ENCODE measurements around the gene BRSK1. TPM values are rescaled to one million over a fixed set of nuclear protein-coding genes. Genes with fewer than 3 reads are reported as not detected.

The BRSK1 gene
- total RNA-seq, 1 donor from 2014 or later = 15.9 TPM

DNA sequence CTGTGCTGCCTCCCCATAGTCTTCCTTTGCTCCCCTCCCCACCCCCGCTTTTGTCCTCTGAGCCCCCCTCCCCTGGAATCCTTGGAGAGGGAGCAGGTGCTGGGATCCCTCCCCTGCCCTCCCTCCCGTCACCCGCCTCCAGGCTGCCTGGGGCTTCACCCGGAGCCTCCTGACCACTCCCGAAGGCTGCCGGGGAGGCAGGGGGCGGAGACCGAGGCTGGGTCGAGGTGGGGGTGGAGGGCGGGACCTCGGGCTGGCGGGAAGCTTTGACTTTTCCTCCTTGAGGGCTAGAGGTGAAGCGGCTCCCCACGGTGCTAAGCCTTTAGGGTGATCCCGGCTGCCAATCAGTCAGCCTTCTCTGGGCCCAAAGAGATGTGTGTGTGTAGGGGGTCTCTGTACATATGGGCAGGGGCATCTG lies 57.4 kb downstream of the BRSK1 start:
- no peaks in the 10 kb centered on the region for H3K9me3 Mint-ChIP-seq (ENCODE audit: low read depth)
- H3K4me1 Mint-ChIP-seq (ENCODE audit: low read depth) = peaks cover 39% of the 10 kb centered on the region
- H3K27me3 Mint-ChIP-seq (ENCODE audit: low read depth) = no peaks in the 10 kb centered on the region
- H3K36me3 Mint-ChIP-seq (ENCODE audit: low read depth) = no peaks in the 10 kb centered on the region
- peak overlapping the region; percentile 78 for H3K4me3 Mint-ChIP-seq (ENCODE audit: unreplicated experiment)
- TF ChIP-seq, protein P1, sequence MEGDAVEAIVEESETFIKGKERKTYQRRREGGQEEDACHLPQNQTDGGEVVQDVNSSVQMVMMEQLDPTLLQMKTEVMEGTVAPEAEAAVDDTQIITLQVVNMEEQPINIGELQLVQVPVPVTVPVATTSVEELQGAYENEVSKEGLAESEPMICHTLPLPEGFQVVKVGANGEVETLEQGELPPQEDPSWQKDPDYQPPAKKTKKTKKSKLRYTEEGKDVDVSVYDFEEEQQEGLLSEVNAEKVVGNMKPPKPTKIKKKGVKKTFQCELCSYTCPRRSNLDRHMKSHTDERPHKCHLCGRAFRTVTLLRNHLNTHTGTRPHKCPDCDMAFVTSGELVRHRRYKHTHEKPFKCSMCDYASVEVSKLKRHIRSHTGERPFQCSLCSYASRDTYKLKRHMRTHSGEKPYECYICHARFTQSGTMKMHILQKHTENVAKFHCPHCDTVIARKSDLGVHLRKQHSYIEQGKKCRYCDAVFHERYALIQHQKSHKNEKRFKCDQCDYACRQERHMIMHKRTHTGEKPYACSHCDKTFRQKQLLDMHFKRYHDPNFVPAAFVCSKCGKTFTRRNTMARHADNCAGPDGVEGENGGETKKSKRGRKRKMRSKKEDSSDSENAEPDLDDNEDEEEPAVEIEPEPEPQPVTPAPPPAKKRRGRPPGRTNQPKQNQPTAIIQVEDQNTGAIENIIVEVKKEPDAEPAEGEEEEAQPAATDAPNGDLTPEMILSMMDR (IDR thresholded peaks at IDR 0.05) = no peak
- no peak overlapping the region for H3K27ac Mint-ChIP-seq (ENCODE audit: unreplicated experiment)
- DNase-seq (ENCODE audit: low spot score) = no peak

DNA sequence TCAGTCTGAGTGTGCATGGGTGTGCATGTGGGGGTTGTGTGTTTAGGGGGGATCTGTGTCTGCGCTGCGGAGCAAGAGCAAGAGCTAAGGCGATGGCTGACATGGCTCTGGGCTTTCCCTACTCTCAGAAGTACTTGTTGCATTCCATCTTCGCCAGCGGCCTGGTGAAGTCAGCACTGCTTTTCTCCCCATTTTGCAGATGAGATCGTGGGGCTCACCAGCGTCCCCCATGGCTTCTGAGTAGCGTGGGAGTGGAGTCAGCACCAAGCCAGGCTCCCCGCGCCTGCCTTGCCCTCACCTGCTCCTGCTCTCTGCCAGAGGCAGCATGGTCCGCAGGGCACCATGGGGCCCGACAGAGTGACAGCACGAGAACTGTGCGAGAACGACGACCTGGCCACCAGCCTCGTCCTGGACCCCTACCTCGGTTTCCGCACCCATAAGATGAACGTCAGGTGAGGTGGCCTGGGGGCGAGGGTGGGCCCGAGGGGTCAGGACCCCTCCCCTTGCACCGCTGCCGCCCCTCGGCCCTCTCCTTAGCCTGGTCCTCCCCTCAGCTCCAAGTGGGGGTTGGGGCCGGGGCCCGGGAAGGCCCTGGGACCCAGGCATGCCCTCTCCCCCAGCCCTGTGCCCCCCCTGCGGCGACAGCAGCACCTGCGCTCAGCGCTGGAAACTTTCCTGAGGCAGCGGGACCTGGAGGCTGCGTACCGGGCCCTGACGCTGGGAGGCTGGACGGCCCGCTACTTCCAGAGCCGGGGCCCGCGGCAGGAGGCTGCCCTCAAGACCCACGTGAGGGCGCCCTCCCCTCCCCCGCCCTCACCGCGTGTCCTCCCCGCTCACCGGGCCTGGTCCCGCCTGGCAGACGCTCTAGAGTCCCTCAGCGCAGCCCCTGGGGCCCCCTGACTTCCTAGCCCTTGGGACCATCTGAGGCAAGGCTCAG lies 58.1 kb downstream of the BRSK1 start:
- no peak for DNase-seq (ENCODE audit: low spot score)
- peaks cover 39% of the 10 kb centered on the region for H3K4me1 Mint-ChIP-seq (ENCODE audit: low read depth)
- no peaks in the 10 kb centered on the region for H3K36me3 Mint-ChIP-seq (ENCODE audit: low read depth)

DNA sequence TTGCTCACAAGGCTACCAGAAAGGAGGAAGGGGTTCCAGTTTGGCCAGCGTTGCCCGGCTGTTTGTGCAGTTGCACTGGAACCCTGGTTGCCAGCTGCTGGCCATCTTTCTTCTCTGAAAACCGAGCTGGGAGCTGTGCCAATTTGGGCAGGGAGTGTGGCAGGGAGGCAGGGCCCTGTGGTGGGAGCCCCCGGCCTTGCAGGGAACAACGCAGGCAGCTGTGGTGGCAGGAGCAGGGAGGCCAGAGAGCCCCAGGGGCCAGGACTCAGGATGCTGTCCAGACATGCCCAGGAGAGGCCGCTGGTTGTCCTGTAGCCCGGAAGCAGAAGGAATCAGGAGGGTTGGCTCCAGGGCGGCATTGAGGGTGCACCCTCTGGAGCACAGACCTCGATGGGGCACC lies 60.6 kb downstream of the BRSK1 start:
- Mint-ChIP-seq H3K27ac (ENCODE audit: unreplicated experiment) (no peak overlapping the region), H3K4me3 (ENCODE audit: unreplicated experiment) (no peak overlapping the region), H3K4me1 (ENCODE audit: low read depth) (peaks cover 33% of the 10 kb centered on the region), H3K27me3 (ENCODE audit: low read depth) (no peaks in the 10 kb centered on the region), H3K36me3 (ENCODE audit: low read depth) (no peaks in the 10 kb centered on the region), H3K9me3 (ENCODE audit: low read depth) (no peaks in the 10 kb centered on the region)
- no peak for DNase-seq (ENCODE audit: low spot score)
- TF ChIP-seq, protein P1 (IDR thresholded peaks at IDR 0.05) = peak; percentile 24

More for the DNA sequence above, 58.1 kb downstream of the BRSK1 start:
- TF ChIP-seq, protein P1 (IDR thresholded peaks at IDR 0.05) = no peak
- H3K27ac Mint-ChIP-seq (ENCODE audit: unreplicated experiment) = no peak overlapping the region
- H3K9me3 Mint-ChIP-seq (ENCODE audit: low read depth) = no peaks in the 10 kb centered on the region
- peak overlapping the region; percentile 40 for H3K4me3 Mint-ChIP-seq (ENCODE audit: unreplicated experiment)
- H3K27me3 Mint-ChIP-seq (ENCODE audit: low read depth) = no peaks in the 10 kb centered on the region

DNA sequence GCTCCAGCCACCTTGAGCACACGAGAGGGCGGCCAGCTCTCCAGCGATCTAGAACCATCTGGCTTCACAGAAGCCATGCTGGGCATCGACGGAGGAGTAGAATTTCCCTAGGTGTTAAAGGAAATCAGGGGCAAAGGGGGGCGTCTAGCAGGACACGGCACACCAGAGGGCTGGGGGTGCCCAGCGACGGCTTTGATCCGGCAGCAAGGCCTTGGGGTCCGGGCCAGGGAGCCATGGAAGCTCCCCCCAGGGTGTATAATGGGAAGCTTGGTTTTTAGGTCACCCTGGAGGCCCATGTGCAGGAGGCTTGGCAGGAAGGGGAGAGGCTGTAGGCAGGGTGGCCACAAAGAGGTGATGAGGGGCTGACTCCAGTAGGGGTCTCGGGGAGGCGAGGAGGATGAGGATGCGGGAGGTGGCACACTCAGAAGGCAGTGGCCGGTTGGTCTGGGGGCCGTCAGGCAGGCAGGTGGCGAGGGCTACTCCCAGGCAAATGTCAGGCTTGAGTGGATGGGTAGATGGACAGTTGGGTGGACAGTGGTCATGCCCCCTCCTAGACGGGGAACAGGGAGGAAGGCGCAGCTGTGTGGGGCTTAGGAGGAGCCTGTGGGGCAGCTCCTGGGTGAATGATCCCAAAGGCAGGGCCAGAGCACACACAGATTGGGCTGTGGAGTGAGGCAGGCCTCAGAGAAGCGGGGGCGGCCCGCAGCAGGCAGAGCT lies 61.5 kb downstream of the BRSK1 start:
- H3K36me3 Mint-ChIP-seq (ENCODE audit: low read depth) = no peaks in the 10 kb centered on the region
- H3K4me1 Mint-ChIP-seq (ENCODE audit: low read depth) = peaks cover 28% of the 10 kb centered on the region
- H3K4me3 Mint-ChIP-seq (ENCODE audit: unreplicated experiment) = no peak overlapping the region
- no peaks in the 10 kb centered on the region for H3K27me3 Mint-ChIP-seq (ENCODE audit: low read depth)
- DNase-seq (ENCODE audit: low spot score) = no peak
- no peaks in the 10 kb centered on the region for H3K9me3 Mint-ChIP-seq (ENCODE audit: low read depth)
- TF ChIP-seq, protein P1 (IDR thresholded peaks at IDR 0.05) = no peak
- no peak overlapping the region for H3K27ac Mint-ChIP-seq (ENCODE audit: unreplicated experiment)

Data from chondrocyte (in vitro differentiated cells).